Kidney tubule cell (primary cell): ENCODE results near the gene ZNHIT1.

Experiments
- DNase-seq: peaks from one replicate; pipeline ENCODE4 v3.0.0-alpha.2; 2018; ENCODE audit warnings: low spot score

ZNHIT1 gene

GRCh38 chr7:101218236-101219125 is 516 bp downstream of the ZNHIT1 start:
- peak; percentile 12 for DNase-seq

GRCh38 chr7:101220295-101220694 is 2.3 kb downstream of the ZNHIT1 start:
- no peak for DNase-seq

GRCh38 chr7:101222275-101222830 is 4.4 kb downstream of the ZNHIT1 start:
- DNase-seq, result no peak

GRCh38 chr7:101223528-101223927 is 5.6 kb downstream of the ZNHIT1 start:
- DNase-seq, result no peak

- DNase-seq, result no peak
These were observed 7.7 kb downstream of the ZNHIT1 start for GRCh38 chr7:101225650-101226049.

- DNase-seq, result no peak
These were observed 8.8 kb downstream of the ZNHIT1 start for GRCh38 chr7:101226721-101227120.

GRCh38 chr7:101231644-101232043 is 13.7 kb downstream of the ZNHIT1 start:
- DNase-seq, result peak; percentile 22

- DNase-seq, result peak; percentile 71
These were observed 14.3 kb downstream of the ZNHIT1 start for GRCh38 chr7:101232141-101232850.

- no peak for DNase-seq
These were observed 16.1 kb downstream of the ZNHIT1 start for GRCh38 chr7:101233907-101234547.

GRCh38 chr7:101234636-101235035 is 16.7 kb downstream of the ZNHIT1 start:
- DNase-seq, result no peak

GRCh38 chr7:101235050-101235449 is 17.1 kb downstream of the ZNHIT1 start:
- DNase-seq, result peak; percentile 11

GRCh38 chr7:101235522-101235921 is 17.6 kb downstream of the ZNHIT1 start:
- no peak for DNase-seq

GRCh38 chr7:101236292-101236835 is 18.4 kb downstream of the ZNHIT1 start:
- no peak for DNase-seq

GRCh38 chr7:101237206-101238067 is 19.5 kb downstream of the ZNHIT1 start, which contains the start of gene CLDN15:
Gene CLDN15 (minus strand): TSS chr7:101237802. CDS start chr7:101237581, 221 bp downstream.
- peak; percentile 9 for DNase-seq

GRCh38 chr7:101238226-101239182 is 20.5 kb downstream of the ZNHIT1 start:
- DNase-seq, result no peak

GRCh38 chr7:101239191-101239950 is 21.4 kb downstream of the ZNHIT1 start:
- no peak for DNase-seq

- no peak for DNase-seq
These were observed 21.9 kb downstream of the ZNHIT1 start for GRCh38 chr7:101239951-101240220.

GRCh38 chr7:101240226-101241014 is 22.5 kb downstream of the ZNHIT1 start:
- DNase-seq, result no peak

GRCh38 chr7:101241015-101241363 is 23.0 kb downstream of the ZNHIT1 start:
- DNase-seq, result no peak
